ENCODE results near the gene CPLX1.

CPLX1 gene

DNA sequence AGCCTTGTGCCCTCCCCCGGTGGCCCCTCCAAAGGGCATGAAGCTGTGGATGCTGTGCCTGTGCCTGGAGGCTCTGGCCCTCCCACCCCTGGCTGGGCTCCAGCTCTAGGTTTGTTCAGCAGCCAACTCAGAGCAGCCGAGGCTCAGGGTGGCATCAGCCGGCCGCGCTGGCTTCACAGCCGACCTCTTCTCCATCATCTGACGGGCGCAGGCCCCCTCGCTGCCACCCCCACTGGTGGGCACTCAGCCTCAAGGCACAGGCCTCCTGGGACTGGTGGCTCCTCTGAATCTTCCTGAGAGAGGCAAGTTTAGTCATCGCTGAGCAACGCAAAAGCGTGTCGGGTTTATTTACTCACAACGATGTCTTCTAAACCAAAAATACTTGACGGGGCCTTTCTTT, 74.3 kb downstream of the CPLX1 start:
- no peaks in the 10 kb centered on the region for H3K27me3 ChIP-seq (ENCODE audit: control insufficient read depth in 5 of 5, insufficient read depth in 4 of 5, low read length in 5 of 5)
- peaks cover 0 to 17% (median 12%) of the 10 kb centered on the region in 5 donors for H3K4me1 ChIP-seq (ENCODE audit: control insufficient read depth in 5 of 5, insufficient read depth in 5 of 5, low read length in 5 of 5)
- no peak overlapping the region for H3K4me3 ChIP-seq (ENCODE audit: low read depth in 1 of 5, low read length in 5 of 5)
- H3K36me3 ChIP-seq (ENCODE audit: control insufficient read depth in 5 of 5, insufficient read depth in 5 of 5, low read length in 5 of 5) = peaks cover 0 to 53% (median 40%) of the 10 kb centered on the region in 5 donors
- no peak overlapping the region for H3K9ac ChIP-seq (ENCODE audit: low read length in 5 of 5)
- H3K9me3 ChIP-seq (ENCODE audit: control insufficient read depth in 5 of 5, low read length in 5 of 5) = no peaks in the 10 kb centered on the region
- no peak overlapping the region for H3K27ac ChIP-seq (ENCODE audit: low read depth, low read length)

DNA sequence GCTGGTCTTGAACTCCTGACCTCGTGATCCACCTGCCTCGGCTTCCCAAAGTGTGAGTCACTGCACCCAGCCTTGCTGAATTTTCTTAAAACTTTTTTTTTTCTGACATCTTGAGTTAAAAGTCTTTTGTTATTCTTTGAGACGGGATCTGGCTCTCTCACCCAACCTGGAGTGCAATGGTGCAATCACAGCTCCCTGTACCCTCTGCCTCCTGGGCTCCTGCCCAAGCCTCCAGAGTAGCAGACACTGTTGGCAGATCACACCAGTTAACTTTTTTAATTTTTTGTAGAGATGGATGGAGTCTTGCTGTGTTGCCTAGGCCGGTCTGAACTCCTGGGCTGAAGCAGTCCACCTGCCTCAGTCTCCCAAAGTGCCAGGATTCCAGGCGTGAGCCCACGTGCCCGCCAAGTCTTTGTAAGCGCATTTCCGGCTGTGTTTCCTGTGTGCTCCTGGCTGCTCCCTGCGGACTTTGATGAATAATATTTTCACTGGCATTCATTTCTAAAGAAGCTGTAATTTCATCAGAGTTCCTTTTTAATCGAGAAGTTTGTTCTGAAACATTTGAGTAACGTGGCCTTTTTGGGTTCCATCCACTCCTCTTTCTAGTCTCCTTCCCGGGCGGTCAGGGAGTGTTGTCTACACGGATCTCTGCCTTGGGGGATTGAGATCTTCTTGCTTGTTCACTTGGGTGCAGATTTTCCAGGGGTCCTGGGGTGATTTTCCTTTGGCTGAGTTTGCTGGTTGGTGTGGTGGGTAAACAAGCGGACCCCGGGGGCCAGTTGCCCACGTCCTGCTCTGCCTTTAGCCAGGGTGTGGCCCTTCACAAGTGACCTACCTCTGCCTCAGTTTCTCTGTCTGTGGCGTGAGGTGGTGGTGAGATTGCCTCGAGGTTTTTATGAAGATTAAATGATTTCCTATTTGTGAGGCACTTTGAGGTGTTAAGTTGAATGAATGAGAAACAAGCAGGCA, 75.9 kb downstream of the CPLX1 start:
- Histone ChIP-seq H3K36me3 (ENCODE audit: control insufficient read depth in 5 of 5, insufficient read depth in 5 of 5, low read length in 5 of 5) (peaks cover 0 to 46% (median 35%) of the 10 kb centered on the region in 5 donors), H3K9ac (ENCODE audit: low read length in 5 of 5) (peak overlapping the region in 1 of 5 donors; percentile 1), H3K4me1 (ENCODE audit: control insufficient read depth in 5 of 5, insufficient read depth in 5 of 5, low read length in 5 of 5) (peaks cover 0 to 17% (median 12%) of the 10 kb centered on the region in 5 donors), H3K27ac (ENCODE audit: low read depth, low read length) (peak overlapping the region; percentile 45), H3K9me3 (ENCODE audit: control insufficient read depth in 5 of 5, low read length in 5 of 5) (no peaks in the 10 kb centered on the region), H3K4me3 (ENCODE audit: low read depth in 1 of 5, low read length in 5 of 5) (no peak overlapping the region), H3K27me3 (ENCODE audit: control insufficient read depth in 5 of 5, insufficient read depth in 4 of 5, low read length in 5 of 5) (no peaks in the 10 kb centered on the region)

DNA sequence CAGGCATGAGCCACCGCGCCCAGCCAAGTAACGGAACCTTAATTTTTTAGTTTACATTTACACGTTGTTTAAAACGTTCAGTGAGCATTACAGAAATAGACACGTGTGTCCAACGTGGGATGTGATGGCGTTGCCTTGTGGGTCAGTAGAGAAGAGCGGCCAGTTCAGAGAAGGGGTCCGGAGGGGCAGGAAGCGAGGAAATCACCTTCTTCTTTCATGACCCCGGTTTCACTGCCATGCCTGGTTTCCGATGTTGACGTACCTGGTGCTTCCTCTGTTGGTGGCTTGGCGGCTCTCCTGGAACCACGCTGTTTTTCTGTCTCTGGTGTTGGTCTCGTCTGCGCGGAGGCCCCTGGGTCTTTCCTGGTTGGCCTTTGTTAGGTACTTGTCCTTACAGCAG, 77.5 kb downstream of the CPLX1 start:
- Histone ChIP-seq H3K9me3 (ENCODE audit: control insufficient read depth in 5 of 5, low read length in 5 of 5) (no peaks in the 10 kb centered on the region), H3K4me3 (ENCODE audit: low read depth in 1 of 5, low read length in 5 of 5) (no peak overlapping the region), H3K36me3 (ENCODE audit: control insufficient read depth in 5 of 5, insufficient read depth in 5 of 5, low read length in 5 of 5) (peaks cover 0 to 38% (median 22%) of the 10 kb centered on the region in 5 donors), H3K27me3 (ENCODE audit: control insufficient read depth in 5 of 5, insufficient read depth in 4 of 5, low read length in 5 of 5) (no peaks in the 10 kb centered on the region), H3K4me1 (ENCODE audit: control insufficient read depth in 5 of 5, insufficient read depth in 5 of 5, low read length in 5 of 5) (peaks cover 0 to 22% (median 13%) of the 10 kb centered on the region in 5 donors), H3K27ac (ENCODE audit: low read depth, low read length) (no peak overlapping the region), H3K9ac (ENCODE audit: low read length in 5 of 5) (no peak overlapping the region)

DNA sequence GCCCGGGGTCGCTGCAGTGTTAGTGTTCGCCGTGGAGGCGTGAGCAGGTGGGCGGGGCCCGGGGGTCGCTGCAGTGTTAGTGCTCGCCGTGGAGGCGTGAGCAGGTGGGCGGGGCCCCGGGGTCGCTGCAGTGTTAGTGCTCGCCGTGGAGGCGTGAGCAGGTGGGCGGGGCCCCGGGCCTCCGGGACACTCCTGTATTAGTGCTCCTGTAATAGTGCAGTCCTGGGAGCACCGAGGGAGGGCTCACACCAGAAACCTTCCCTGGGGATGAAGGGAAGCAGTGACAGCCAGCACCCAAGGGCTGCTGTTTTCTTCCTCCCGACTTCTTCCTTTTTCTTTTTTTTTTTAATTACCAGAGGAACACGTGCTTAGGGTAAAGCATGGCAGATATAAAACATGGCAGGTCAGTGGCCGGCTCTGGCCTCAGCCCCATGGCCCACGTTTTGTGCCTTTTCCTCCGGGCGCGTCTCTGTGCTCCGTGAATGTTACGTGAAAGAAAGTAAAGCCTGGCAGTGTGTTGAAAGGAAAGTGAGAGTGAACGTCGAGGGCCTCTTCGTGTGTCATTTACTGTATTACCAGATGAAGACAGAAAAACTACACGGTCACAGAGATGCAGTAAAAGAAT, 78.3 kb downstream of the CPLX1 start:
- Histone ChIP-seq H3K4me1 (ENCODE audit: control insufficient read depth in 5 of 5, insufficient read depth in 5 of 5, low read length in 5 of 5) (peaks cover 0 to 22% (median 13%) of the 10 kb centered on the region in 5 donors), H3K9me3 (ENCODE audit: control insufficient read depth in 5 of 5, low read length in 5 of 5) (no peaks in the 10 kb centered on the region), H3K4me3 (ENCODE audit: low read depth in 1 of 5, low read length in 5 of 5) (no peak overlapping the region), H3K27me3 (ENCODE audit: control insufficient read depth in 5 of 5, insufficient read depth in 4 of 5, low read length in 5 of 5) (no peaks in the 10 kb centered on the region), H3K36me3 (ENCODE audit: control insufficient read depth in 5 of 5, insufficient read depth in 5 of 5, low read length in 5 of 5) (peaks cover 0 to 33% (median 17%) of the 10 kb centered on the region in 5 donors), H3K27ac (ENCODE audit: low read depth, low read length) (no peak overlapping the region), H3K9ac (ENCODE audit: low read length in 5 of 5) (no peak overlapping the region)

DNA sequence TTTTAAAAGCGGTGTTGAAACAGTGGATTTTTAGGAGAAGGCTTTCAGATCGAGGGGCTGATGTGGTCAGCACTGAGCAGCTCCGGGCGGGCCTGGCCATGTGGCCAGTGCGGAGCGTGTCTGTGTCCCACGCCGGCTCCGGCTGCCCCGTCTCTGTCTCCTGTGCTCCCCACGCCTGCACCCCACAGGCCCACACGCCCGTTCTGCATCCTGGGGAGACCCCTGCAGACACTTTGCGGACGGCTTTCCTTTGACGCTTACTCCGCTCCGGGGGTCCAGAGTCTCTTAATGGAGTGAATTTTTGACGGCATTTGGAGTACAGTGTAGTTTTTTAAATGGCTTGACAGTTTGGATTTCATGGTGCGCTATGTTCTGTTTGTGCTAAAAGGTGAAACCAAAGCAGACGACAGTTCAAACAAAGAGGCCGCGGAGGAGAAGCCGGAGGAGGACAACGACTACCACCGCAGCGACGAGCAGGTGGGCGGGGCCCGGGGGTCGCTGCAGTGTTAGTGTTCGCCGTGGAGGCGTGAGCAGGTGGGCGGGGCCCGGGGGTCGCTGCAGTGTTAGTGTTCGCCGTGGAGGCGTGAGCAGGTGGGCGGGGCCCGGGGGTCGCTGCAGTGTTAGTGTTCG, 81.6 kb downstream of the CPLX1 start:
- H3K27me3 ChIP-seq (ENCODE audit: control insufficient read depth in 5 of 5, insufficient read depth in 4 of 5, low read length in 5 of 5) = no peaks in the 10 kb centered on the region
- peaks cover 0 to 41% (median 27%) of the 10 kb centered on the region in 5 donors for H3K36me3 ChIP-seq (ENCODE audit: control insufficient read depth in 5 of 5, insufficient read depth in 5 of 5, low read length in 5 of 5)
- no peak overlapping the region for H3K27ac ChIP-seq (ENCODE audit: low read depth, low read length)
- no peaks in the 10 kb centered on the region for H3K9me3 ChIP-seq (ENCODE audit: control insufficient read depth in 5 of 5, low read length in 5 of 5)
- H3K4me3 ChIP-seq (ENCODE audit: low read depth in 1 of 5, low read length in 5 of 5) = no peak overlapping the region
- peaks cover 0 to 7% (median 0%) of the 10 kb centered on the region in 5 donors for H3K4me1 ChIP-seq (ENCODE audit: control insufficient read depth in 5 of 5, insufficient read depth in 5 of 5, low read length in 5 of 5)
- H3K9ac ChIP-seq (ENCODE audit: low read length in 5 of 5) = no peak overlapping the region

DNA sequence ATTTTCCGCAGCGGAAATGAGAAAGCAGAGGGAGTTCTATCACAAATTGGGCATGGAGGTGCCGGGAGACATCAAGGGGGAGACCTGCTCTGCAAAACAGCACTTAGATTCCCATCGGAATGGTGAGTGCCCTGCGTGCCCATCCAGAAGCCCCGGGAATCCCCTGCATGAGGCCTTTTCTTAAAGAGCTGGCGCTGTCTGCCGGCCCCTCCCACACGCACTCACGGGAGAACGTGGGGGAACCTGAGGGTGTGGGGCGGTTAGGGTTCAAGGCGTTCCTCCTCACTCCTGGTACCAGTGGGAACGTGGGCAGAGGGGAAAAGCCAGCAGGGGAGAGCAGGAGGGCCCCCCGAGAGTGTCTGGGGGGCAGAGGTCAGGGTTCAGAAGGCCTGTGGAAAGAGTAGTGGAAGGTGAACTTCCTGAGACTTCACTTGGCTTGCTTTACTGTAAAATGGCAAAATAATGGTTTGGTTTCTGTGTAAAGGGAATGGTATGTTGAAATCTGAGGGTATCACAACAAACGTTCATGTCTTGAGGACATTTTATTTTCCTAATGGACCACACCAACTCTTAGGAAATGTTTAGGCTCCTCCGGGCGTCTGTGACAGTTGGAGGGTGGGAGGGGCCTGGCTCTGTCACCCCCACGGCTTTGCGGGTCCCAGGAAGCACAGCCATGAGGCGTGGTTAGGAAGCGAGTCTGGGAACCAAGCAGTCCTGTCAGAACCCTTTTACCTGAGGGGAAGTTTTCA, 82.3 kb downstream of the CPLX1 start:
- no peaks in the 10 kb centered on the region for H3K9me3 ChIP-seq (ENCODE audit: control insufficient read depth in 5 of 5, low read length in 5 of 5)
- peaks cover 0 to 7% (median 0%) of the 10 kb centered on the region in 5 donors for H3K4me1 ChIP-seq (ENCODE audit: control insufficient read depth in 5 of 5, insufficient read depth in 5 of 5, low read length in 5 of 5)
- no peaks in the 10 kb centered on the region for H3K27me3 ChIP-seq (ENCODE audit: control insufficient read depth in 5 of 5, insufficient read depth in 4 of 5, low read length in 5 of 5)
- no peak overlapping the region for H3K4me3 ChIP-seq (ENCODE audit: low read depth in 1 of 5, low read length in 5 of 5)
- no peak overlapping the region for H3K9ac ChIP-seq (ENCODE audit: low read length in 5 of 5)
- H3K27ac ChIP-seq (ENCODE audit: low read depth, low read length) = peak overlapping the region; percentile 57
- peaks cover 0 to 46% (median 28%) of the 10 kb centered on the region in 5 donors for H3K36me3 ChIP-seq (ENCODE audit: control insufficient read depth in 5 of 5, insufficient read depth in 5 of 5, low read length in 5 of 5)

DNA sequence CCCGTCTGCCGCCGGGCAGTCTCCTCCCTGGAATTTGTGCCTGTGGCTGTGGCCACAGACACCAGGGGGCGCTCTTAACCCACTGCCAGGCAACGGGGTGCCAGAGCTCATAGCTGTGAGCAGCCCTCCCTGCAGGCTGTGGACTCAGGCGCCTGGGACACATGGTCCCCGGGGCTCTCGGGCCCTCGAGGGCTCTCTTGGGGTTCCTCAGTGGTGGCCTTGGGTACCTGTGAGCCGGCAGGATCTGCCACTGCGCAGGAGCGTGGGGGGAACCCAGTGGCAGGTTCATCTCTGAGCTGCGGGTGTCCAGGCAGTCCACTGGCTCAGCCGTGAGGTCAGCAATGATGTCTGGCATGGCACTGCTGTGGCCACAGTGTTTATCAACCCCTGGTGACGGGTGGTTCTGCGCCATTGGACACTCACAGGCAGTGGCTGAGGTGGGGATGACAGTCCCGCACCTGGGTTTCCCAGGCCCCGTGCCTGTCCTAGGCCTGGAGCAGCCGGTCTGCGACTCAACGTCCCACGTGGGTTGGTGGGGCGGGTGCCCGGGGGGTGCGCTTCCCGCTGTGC, 83.1 kb downstream of the CPLX1 start:
- Histone ChIP-seq H3K4me3 (ENCODE audit: low read depth in 1 of 5, low read length in 5 of 5) (no peak overlapping the region), H3K27ac (ENCODE audit: low read depth, low read length) (no peak overlapping the region), H3K4me1 (ENCODE audit: control insufficient read depth in 5 of 5, insufficient read depth in 5 of 5, low read length in 5 of 5) (peaks cover 0 to 7% (median 0%) of the 10 kb centered on the region in 5 donors), H3K27me3 (ENCODE audit: control insufficient read depth in 5 of 5, insufficient read depth in 4 of 5, low read length in 5 of 5) (no peaks in the 10 kb centered on the region), H3K9ac (ENCODE audit: low read length in 5 of 5) (no peak overlapping the region), H3K9me3 (ENCODE audit: control insufficient read depth in 5 of 5, low read length in 5 of 5) (no peaks in the 10 kb centered on the region), H3K36me3 (ENCODE audit: control insufficient read depth in 5 of 5, insufficient read depth in 5 of 5, low read length in 5 of 5) (peaks cover 0 to 44% (median 27%) of the 10 kb centered on the region in 5 donors)

DNA sequence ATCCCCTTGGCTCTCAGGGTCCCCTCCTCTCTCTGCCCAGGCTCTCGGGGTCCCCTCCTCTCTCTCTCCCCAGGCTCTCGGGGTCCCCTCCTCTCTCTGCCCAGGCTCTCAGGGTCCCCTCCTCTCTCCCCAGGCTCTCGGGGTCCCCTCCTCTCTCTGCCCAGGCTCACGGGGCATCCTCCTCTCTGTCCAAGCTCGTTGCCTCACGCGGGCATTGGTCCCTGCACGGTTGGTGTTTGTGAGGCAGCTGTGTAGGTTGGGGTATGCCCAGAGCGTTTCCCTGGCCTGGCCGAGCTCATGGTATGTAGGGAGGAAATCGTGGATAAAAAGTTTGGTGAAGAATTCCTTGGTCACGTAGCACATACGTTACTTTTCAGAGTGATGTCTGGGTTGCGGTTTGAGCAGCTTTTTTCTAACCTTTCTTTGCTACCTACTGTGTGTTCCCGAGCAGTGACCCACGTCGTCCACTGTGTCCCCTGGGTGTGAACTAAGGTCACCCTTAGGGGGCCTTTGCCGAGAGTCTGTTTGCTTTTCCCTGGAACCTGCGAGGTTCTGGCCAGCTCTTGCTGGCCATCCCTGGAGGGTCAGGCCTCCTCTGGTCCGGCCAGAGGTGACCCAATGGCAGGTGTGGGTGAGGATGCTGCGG, 83.7 kb downstream of the CPLX1 start:
- no peaks in the 10 kb centered on the region for H3K27me3 ChIP-seq (ENCODE audit: control insufficient read depth in 5 of 5, insufficient read depth in 4 of 5, low read length in 5 of 5)
- no peak overlapping the region for H3K4me3 ChIP-seq (ENCODE audit: low read depth in 1 of 5, low read length in 5 of 5)
- no peak overlapping the region for H3K27ac ChIP-seq (ENCODE audit: low read depth, low read length)
- H3K4me1 ChIP-seq (ENCODE audit: control insufficient read depth in 5 of 5, insufficient read depth in 5 of 5, low read length in 5 of 5) = peaks cover 0 to 7% (median 0%) of the 10 kb centered on the region in 5 donors
- no peak overlapping the region for H3K9ac ChIP-seq (ENCODE audit: low read length in 5 of 5)
- H3K9me3 ChIP-seq (ENCODE audit: control insufficient read depth in 5 of 5, low read length in 5 of 5) = no peaks in the 10 kb centered on the region
- H3K36me3 ChIP-seq (ENCODE audit: control insufficient read depth in 5 of 5, insufficient read depth in 5 of 5, low read length in 5 of 5) = peaks cover 0 to 48% (median 33%) of the 10 kb centered on the region in 5 donors
